ENCODE measurements around the gene TMEFF2.

The TMEFF2 gene

DNA sequence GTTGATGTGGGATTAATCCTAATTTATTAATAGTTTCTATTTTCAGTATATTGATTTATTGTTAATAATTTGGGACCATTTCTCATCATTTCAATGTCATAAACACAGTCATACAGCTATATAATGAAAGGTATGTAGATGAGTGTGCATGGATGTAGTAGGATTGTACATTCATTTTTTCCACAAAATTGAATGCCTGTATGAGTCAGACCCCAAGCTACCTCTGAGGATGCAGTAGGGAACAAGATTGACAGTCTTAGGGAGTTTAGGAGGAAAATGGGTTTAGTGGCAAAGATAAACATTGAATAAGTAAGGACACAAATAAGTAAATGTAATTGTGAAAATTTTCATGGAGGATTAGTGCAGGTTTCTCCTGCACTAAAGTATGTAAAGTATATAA, 14.1 kb upstream of the TMEFF2 start:
- TF ChIP-seq, protein P1, sequence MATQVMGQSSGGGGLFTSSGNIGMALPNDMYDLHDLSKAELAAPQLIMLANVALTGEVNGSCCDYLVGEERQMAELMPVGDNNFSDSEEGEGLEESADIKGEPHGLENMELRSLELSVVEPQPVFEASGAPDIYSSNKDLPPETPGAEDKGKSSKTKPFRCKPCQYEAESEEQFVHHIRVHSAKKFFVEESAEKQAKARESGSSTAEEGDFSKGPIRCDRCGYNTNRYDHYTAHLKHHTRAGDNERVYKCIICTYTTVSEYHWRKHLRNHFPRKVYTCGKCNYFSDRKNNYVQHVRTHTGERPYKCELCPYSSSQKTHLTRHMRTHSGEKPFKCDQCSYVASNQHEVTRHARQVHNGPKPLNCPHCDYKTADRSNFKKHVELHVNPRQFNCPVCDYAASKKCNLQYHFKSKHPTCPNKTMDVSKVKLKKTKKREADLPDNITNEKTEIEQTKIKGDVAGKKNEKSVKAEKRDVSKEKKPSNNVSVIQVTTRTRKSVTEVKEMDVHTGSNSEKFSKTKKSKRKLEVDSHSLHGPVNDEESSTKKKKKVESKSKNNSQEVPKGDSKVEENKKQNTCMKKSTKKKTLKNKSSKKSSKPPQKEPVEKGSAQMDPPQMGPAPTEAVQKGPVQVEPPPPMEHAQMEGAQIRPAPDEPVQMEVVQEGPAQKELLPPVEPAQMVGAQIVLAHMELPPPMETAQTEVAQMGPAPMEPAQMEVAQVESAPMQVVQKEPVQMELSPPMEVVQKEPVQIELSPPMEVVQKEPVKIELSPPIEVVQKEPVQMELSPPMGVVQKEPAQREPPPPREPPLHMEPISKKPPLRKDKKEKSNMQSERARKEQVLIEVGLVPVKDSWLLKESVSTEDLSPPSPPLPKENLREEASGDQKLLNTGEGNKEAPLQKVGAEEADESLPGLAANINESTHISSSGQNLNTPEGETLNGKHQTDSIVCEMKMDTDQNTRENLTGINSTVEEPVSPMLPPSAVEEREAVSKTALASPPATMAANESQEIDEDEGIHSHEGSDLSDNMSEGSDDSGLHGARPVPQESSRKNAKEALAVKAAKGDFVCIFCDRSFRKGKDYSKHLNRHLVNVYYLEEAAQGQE (IDR thresholded peaks at IDR 0.05; ENCODE audit: insufficient read depth in 1 of 2, low read depth in 2 of 2, low read length in 2 of 2): no peak
- TF ChIP-seq SIN3A (IDR thresholded peaks at IDR 0.05; ENCODE audit: borderline replicate concordance, insufficient read depth, low read length): no peak
- no peak for TF ChIP-seq POLR2AphosphoS5 (IDR thresholded peaks at IDR 0.05; ENCODE audit: low read depth, low read length)
- no peak for TF ChIP-seq FOXP2 (optimal IDR thresholded peaks at IDR 0.05; ENCODE audit: borderline replicate concordance, extremely low read depth, extremely low read length, insufficient read depth)
- TF ChIP-seq TAF1 (IDR thresholded peaks at IDR 0.05; ENCODE audit: borderline replicate concordance, insufficient read depth, low read length): no peak

DNA sequence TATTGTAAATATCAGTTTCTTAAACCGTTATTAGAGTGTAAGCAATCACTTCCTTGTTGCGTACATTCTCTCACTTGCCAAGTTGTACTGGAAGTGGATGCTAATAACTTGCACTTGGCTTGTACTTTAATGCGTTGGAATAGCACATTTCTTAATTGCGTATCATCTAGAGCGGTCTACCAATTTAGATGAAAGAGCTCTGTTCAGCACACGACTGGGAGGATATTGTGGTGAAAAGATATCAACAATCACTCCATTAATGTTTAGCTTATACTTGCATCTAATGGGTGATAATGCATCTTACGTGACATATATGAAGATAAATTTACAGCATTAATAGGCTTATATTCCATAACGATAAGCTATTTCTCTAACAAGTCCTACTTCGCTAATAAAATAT, 11.7 kb upstream of the TMEFF2 start:
- TF ChIP-seq POLR2AphosphoS5 (IDR thresholded peaks at IDR 0.05; ENCODE audit: low read depth, low read length) (no peak), TAF1 (IDR thresholded peaks at IDR 0.05; ENCODE audit: borderline replicate concordance, insufficient read depth, low read length) (no peak), SIN3A (IDR thresholded peaks at IDR 0.05; ENCODE audit: borderline replicate concordance, insufficient read depth, low read length) (no peak), FOXP2 (optimal IDR thresholded peaks at IDR 0.05; ENCODE audit: borderline replicate concordance, extremely low read depth, extremely low read length, insufficient read depth) (no peak)
- TF ChIP-seq, protein P1 (IDR thresholded peaks at IDR 0.05; ENCODE audit: insufficient read depth in 1 of 2, low read depth in 2 of 2, low read length in 2 of 2): no peak

DNA sequence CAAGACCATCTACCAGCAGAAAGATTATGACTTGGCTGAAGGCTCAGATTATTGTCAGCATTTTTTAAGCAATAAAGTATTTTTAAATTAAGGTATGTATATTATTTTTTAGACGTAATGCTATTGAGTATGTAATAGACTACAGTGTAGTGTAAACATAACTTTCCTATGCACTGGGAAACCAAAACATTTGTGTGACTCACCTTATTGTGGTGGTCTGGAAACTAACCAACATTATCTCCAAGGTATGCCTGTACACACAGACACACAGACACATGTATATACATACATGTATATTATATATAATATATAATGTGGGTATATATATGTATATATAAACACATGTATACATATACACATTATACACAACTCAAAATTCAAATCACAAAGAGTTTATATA, 9.1 kb upstream of the TMEFF2 start:
- TF ChIP-seq TAF1 (IDR thresholded peaks at IDR 0.05; ENCODE audit: borderline replicate concordance, insufficient read depth, low read length) (no peak), SIN3A (IDR thresholded peaks at IDR 0.05; ENCODE audit: borderline replicate concordance, insufficient read depth, low read length) (no peak), FOXP2 (optimal IDR thresholded peaks at IDR 0.05; ENCODE audit: borderline replicate concordance, extremely low read depth, extremely low read length, insufficient read depth) (no peak), POLR2AphosphoS5 (IDR thresholded peaks at IDR 0.05; ENCODE audit: low read depth, low read length) (no peak)
- TF ChIP-seq, protein P1 (IDR thresholded peaks at IDR 0.05; ENCODE audit: insufficient read depth in 1 of 2, low read depth in 2 of 2, low read length in 2 of 2): no peak

DNA sequence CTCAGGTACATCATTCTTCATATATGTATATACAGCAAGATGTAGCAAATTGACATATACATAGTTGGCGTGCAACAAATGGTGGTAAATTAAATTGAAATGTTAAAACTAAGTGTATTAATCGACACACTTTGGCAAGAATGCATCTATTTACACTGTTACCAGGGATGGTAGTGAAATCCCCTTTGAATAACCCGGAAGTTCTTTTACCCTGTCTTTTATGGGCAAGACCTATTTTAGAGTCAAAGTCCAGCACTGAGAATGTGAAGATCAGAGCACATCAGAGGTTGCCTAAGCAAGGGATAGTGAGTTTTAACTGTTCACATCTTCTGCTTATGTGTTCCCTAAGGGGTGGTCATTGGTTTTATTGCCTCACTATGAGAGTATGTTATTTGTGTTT, 7.6 kb upstream of the TMEFF2 start:
- TF ChIP-seq, protein P1 (IDR thresholded peaks at IDR 0.05; ENCODE audit: insufficient read depth in 1 of 2, low read depth in 2 of 2, low read length in 2 of 2): no peak
- no peak for TF ChIP-seq TAF1 (IDR thresholded peaks at IDR 0.05; ENCODE audit: borderline replicate concordance, insufficient read depth, low read length)
- TF ChIP-seq FOXP2 (optimal IDR thresholded peaks at IDR 0.05; ENCODE audit: borderline replicate concordance, extremely low read depth, extremely low read length, insufficient read depth): no peak
- TF ChIP-seq POLR2AphosphoS5 (IDR thresholded peaks at IDR 0.05; ENCODE audit: low read depth, low read length): no peak
- no peak for TF ChIP-seq SIN3A (IDR thresholded peaks at IDR 0.05; ENCODE audit: borderline replicate concordance, insufficient read depth, low read length)

DNA sequence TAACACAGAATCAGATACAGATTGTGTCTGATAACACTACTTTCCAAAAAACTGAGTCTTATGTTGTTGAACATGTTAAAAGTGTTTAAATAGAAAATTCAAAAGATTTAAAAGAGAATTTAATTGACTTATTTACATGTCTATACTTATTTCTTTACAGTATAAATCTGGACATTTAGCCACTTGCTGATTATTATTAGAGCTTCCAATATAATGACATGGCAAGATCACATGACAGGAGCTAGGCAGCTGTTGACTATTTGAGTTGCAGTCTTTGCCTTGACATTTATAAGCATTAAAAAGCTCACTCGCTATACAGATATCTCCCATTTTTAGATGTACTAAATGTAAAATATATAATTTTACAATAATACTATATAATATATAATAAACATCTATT, 6.4 kb upstream of the TMEFF2 start:
- TF ChIP-seq POLR2AphosphoS5 (IDR thresholded peaks at IDR 0.05; ENCODE audit: low read depth, low read length) (no peak), FOXP2 (optimal IDR thresholded peaks at IDR 0.05; ENCODE audit: borderline replicate concordance, extremely low read depth, extremely low read length, insufficient read depth) (no peak)
- TF ChIP-seq, protein P1 (IDR thresholded peaks at IDR 0.05; ENCODE audit: insufficient read depth in 1 of 2, low read depth in 2 of 2, low read length in 2 of 2): no peak

Measured in PFSK-1 (cell line).